T47D (cell line): ENCODE data around the gene NOL3.

ENCODE experiments used
- DNase-seq, 2 experiments: peaks; one replicate each; pipeline versions ENCODE4 v3.0.0 to v3.0.0-alpha.2; 2011 to 2012; ENCODE audit warnings: low read depth in 1 of 2, low spot score in 1 of 2
- JUND ChIP-seq: IDR thresholded peaks from 2 replicates; pipeline ENCODE4 v1.6.1; 2012; ENCODE audit warnings: low read depth
- in situ Hi-C: cut with HindIII; loops from 2 replicates; pipeline ENCODE4 v1.10.0; 2016; ENCODE audit warnings: low sequenced_read_pairs, low pct_unique_long_range_greater_than_20kb

NOL3 gene

DNA sequence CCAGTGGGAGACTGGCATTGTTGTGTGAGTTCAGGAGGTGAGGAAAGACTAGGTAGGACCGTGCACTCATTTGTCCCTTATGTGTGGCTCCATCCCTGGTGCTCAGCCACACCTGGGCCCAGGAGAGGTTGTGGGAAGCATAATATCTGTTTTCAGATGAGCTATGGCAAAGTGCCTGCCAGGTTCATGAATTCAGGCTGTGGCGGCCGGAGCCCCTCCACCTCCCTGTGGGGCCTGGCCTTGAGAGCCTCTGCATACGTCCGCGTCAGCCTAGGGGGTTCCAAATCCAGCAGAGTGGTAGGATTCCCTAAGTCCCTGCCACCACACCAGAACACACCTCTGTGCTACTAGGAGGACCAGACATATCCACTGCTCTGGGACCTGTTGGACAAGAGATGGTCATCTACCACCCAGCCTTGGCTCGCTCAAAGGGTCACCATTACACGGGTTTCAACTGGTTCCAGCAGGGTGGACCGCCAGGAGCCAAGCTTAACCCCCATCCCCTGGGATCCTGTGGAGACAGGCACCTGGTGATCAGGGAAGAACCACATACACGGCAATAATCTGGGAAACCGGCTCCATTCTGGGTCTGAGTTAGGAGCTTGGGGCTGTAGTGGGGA is 21.6 kb upstream of the NOL3 start:
- no peak for TF ChIP-seq JUND
- in situ Hi-C loops = no loop called here
- DNase-seq = no peak

GRCh38 chr16:67149276-67150046 is 20.9 kb upstream of the NOL3 start:
- TF ChIP-seq JUND = no peak
- in situ Hi-C loops = no loop called here
- no peak for DNase-seq

DNA sequence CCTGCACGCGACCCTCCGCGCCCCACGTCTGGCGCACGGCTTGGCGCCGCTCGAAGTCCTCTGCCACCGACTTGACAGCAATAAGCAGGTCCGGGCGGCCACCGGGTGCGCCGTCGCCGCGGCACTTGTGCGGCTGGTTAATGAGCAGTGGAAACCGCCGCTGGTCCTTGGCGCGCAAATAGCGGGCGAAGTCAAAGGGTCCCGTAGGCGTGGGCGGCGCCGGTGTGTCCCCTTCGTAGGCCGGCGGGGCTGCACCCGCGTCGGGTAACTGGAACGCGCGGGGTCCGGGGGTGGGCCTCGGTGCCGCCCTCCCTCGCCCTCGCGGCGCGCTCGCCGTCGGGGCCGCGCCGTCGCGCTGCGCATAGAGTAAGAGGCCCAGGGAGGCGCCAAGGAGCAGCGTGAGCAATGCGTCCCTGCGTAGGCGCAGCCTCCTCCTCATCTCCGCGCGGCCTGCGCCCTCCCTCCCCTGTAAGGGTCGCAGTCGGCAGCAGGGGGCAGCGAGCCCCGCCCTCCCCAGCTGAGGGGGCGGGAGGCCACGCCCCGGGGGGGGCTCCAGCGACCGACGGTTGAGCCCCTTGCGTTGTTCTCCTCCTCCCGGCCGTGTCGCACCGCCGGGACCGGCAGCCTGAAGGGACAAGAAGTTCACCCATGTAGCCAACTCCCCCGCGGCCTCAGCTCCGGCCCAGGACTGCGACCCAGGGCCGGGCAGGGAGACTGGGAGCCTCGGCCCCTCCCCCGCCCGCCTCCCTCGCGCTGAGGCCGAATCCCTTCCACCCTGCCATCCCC is 20.1 kb upstream of the NOL3 start:
- no peak for TF ChIP-seq JUND
- DNase-seq = no peak
- in situ Hi-C loops = no loop called here

DNA sequence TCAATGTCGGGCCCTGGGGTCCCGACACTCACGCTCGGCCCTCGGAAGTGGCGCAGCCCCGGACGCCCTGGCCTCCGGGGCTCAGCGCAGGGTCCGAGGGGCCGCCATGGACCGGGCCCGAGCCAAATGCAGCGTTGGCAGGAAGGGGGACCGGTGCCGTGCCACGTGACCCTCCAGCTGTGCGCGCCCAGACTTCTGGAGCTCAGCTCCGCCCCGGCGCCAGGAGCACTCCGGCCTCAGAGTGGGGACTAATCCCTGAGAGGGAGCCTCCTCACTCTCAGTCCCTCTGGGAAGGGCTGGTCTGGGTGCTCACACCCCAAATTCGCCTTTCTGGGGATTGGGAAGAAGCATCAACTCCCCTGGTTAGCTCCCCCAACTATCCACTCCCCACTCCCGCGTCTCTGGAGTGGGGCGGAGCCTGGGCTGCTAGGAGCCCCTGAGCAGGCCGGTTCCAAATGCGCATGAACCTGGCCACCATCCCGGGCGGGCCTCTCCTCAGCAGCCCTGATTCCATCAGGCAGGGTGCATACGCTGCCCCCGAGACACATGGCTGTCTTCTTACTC is 19.4 kb upstream of the NOL3 start, which contains the start of gene B3GNT9:
B3GNT9 (minus strand) TSS at position 166 of the 564 bp plus-strand sequence. CDS start 513 bp downstream, outside the sequence.
- TF ChIP-seq JUND = no peak
- DNase-seq = no peak
- in situ Hi-C loops = no loop called here

- in situ Hi-C loops = no loop called here
- no peak for TF ChIP-seq JUND
- DNase-seq = no peak
Measured at GRCh38 chr16:67151431-67152097, 18.8 kb upstream of the NOL3 start.

- in situ Hi-C loops = no loop called here
- no peak for DNase-seq
- no peak for TF ChIP-seq JUND
Measured at GRCh38 chr16:67154578-67155294, 15.6 kb upstream of the NOL3 start.

DNA sequence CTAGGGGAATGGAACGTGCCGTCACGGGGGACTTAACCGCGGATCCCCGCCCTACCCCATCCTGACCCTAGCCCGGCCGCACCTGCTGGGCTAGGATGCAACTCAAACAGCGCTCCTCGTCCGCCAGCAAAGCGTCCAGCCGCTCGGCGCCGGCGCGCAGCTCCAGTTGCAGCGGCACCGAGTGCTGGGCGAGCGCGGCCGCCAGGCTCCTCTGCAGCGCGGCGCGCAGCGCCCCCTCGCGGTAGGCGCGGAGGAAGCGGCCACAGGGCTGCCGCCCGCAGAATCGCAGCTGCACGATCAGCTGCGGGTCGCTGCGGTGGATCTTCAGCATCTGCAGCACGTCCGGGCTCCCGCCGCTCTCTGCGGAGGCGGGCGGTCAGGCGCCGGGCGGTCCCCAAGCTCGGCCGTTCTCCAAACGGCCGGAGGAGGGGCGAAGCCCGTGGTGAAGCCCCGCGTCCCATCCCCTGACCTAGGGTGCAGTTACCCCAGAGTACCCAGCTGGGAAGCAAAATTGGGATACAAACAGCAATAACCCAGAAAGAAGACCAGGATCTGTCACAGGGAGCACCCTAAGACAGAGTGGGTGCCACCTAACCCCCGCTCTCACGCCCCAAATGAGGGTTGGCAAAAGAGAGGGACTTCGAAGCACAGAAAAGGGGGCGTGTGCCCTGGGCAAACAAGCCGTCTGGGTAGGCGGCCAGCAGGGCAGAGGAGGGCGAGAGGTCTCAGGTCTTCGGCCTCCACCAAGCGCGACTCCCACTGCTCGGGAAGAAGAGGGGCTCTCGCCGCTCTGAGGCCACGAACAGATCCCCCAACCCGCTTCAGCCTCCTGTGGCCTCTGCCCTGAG is 14.8 kb upstream of the NOL3 start:
- no peak for TF ChIP-seq JUND
- in situ Hi-C loops = no loop called here
- peak; percentile 80 to 96 for DNase-seq

GRCh38 chr16:67156143-67156844 is 14.0 kb upstream of the NOL3 start:
- DNase-seq = no peak
- in situ Hi-C loops = no loop called here
- TF ChIP-seq JUND = no peak

GRCh38 chr16:67157106-67157748 is 13.1 kb upstream of the NOL3 start:
- DNase-seq = no peak
- in situ Hi-C loops = no loop called here
- TF ChIP-seq JUND = no peak
